AML-193 (cell line): Measurements from ENCODE around the gene SH3BP4.
"Not testable (repeated sequence)": the region's sequence is repeated elsewhere in the genome, so short reads cannot be mapped to it uniquely, and the experiment has no call there.

Experiments
- DNase-seq, 2 experiments: peaks; one replicate each; lab custom pipeline; 2025; lab: John Stamatoyannopoulos, UW

SH3BP4 gene

DNA sequence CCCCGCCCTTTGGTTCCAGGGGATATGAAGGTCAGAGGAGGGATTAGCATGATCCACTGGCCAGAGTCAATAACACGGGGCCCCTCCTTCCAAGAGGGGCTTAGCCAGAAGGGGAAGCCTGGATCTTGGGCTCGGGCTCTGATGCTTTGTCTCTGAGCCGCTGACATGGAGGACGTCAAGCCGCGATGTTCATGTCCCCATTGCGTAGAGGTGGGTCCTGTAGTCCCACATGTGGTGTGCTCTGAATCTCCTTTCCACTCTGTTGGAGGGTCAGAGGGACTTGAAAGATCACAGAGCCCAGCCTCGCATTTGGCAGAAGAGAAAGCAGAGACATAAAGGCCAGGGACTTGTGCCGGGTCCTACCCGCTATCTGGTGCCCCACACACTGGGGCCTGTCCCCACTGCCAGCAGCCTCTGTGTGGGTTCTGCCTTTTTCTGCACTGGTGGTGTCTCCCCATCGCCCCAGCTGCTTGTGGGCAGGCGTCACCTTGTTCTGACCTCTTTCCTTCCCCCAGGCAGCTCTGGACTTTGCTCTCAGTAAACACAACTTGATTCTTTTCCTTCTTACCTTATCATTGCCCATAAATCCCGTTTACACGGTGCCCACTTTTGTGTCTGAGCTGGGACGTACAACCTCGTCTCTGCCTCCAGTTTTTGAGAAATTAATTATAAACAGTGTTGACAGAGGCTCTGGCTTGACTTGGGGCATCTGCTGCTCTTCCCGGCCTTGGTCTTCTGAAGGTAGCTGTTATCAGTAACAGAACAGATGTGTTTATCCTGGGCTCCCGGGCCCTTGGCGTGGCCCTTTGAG is 48.8 kb downstream of the SH3BP4 start:
- no peak for DNase-seq

DNA sequence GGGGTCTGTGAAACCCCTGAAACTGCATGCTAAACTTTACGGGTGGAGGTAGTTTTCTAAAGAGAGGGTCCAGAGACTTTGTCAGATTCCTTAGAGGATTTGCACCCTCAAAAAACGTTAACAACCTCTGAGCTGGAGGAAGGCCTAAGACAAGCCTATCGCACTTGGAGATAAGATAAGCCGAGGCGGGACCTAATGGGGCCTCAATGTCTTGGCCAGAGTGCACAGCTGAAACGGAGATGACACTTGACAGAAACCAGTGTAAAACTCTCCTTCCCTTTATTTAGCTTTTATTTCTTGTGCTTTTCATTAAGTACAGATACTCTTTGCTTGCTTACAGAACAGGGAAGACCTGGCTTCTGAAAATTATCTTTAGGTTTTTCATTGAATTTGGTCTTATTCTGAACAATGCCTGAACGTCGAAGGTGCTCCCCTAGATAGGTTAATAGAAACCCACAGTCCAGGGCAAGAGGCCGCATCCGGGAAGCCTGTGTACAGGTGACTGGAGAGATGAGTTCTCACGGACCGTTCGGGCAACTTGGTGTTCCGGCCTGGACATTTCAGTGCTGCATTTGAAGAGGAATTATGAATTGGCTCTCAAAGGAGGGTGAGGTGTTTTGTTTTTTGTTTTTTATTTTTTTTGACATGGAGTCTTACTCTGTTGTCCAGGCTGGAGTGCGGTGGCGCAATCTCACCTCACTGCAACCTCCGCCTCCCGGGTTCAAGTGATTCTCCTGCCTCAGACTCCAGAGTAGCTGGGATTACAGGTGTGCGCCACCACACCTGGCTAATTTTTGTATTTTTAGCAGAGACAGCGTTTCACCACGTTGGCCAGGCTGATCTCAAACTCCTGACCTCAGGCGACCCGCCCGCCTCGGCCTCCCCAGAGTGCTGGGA is 49.7 kb downstream of the SH3BP4 start:
- no peak for DNase-seq

DNA sequence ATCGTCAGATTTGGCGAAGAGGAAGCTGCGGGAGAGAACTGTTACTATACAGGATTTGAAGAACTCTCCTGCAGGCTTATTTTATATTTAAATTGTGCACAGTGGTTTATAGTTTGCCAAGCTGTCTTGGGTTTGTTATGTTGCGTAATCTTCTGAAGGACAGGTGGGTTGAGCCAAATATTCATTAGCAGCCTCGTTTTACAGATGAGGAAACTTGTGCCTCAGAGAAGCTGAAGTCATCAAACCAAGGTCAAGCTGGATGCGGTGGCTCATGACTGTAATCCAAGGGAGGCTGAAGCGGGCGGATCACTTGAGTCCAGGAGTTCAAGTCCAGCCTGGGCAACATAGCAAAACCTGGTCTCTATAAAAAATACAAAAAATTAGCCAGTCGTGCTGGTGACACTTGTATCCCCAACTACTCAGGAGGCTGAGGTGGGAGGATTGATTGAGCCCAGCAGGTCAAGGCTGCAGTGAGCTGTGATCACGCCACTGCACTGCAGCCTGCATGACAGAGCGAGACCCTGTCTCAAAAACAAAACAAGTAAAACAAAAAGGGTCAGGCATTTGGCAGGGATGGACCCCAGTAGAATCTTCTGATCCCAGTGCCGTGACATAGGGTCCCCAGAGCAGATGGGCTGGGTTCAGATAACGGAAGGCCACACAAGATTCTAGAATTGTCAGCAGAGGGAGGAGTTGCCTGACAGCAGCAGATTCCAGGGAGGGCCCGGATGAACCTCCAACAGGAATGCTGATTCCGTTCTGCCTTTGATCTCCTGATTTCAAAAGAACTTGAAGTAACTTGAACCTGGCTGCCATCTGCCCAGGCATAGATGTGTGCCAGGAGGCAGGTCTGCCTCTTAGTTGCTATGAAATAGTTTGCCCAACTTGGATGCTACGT is 50.6 kb downstream of the SH3BP4 start:
- no peak for DNase-seq

DNA sequence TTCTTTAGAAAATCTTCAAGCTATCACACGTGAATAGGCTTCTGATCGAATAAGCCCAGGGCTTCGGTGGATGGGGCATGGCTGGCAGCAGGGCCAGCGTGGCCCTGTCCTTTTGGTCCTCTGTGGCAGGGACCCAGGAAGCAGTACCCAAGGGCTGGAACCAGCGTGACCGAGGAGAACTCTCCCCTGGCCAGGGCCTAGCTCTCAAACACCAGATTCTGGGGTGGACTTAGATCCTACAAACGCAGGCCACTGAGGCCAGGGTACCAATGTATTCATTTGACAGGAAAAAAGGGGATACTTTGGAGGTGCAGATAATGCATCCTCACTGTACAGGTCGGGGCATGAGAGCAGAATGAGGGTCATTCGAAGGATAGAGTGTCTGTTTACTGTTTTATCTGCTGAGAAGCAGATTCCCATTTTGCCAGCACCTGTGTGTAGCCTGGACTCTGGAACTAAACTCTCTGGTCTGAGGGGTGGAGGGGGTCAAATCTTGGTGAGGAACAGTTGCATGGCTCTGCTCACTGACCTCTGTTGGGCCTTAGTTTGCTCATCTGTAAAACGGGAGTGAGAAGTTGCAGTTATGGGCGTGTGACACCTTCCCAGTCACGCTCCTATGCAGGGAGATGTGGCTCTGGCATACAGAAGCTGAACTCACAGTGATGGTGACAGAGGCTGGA is 51.4 kb downstream of the SH3BP4 start:
- no peak for DNase-seq

DNA sequence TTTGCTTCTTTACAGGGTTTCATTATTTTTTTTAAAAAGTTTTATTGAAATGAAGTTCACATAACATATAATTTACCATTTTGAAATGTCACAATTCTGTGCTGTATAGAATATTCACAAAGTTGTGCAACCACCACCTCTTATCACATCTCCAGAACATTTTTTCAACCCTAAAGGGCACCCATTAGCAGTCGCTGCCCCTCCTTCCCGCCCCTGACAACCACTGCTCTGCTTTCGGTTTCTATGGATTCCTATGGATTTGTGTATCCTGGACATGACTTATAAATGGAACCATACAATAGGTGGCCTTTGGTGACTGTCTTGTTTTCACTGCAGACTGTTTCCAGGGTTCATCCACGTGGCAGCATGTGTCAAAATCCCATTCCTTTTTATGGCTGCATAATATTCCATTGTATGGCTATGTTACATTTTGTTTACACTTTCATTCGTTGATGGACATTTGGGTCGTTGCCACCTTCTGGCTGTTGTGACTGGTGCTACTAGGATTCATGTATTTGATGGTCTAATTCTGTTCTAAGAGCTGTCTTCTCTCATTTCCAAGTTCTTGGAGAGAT is 52.6 kb downstream of the SH3BP4 start:
- DNase-seq: no peak

DNA sequence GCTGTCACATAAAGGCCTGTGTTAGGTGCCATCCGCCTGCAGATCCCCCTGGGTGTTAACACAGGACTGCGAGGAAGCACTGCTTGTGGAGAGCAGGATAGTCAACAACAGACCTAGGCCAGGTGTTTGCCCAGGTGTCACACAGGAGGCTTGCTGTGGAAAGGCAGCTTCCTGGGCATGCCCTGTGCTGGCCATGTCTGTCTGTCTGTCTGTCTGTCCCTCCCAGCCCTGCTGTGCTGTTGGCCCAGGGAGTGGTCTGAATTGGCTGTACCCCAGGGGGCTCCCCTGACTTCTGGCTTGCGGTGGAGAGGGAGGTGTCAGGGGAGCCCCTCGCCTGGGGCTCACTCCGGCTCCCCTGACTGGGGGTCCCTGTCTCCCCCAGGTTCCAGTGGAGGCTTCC is 53.2 kb downstream of the SH3BP4 start:
- no peak for DNase-seq

DNA sequence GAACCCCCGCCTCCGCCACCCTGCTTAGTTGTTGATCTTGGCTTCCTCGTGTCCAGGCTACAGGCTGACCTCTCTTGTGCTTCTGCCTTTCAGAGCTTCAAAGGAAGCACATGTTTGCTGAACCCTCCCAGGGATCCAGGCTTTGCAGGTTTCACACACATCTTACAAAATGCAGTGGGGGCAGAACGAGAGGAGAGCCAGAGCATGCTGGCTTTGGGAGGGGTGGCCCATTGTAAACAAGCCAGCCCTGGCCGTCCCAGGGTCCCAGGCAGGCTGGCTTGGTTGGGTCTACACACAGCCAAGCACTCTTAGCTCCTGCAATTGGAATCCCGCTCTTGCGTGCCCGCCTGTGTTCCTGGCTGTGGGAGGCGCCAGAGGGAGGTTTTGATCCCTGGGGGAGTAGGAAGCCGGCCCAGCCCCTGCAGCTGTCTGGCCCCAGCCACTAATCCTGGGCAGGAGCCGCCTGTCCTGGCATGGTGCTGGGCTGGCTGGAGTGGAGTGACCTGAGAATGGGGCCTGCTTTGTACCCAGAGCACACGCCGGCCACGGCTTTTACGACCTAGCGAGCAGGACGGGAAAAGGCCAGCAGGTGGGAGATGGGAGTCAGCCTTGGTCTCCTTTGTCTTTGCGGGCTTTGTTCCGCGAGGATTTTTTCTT is 53.9 kb downstream of the SH3BP4 start:
- no peak for DNase-seq

DNA sequence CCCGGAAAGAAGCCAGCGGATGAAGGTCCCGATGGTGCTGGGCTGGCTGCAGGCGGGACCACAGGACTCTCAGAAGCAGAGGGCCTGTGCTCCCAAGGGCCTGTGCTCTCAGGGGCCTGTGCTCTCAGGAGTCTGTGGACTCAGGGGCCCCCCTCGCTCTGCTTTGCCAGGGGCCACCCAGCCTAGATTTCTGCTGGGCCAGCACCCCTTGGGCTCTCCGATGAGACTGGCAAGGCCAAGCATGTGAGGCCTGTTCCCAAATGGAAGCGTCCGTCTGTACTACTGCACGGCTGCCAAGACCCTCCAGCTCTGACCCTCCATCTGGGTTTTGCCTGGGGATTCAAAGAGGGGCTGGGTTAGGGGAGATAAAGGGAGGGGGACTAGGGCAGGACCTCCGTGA is 54.6 kb downstream of the SH3BP4 start:
- no peak for DNase-seq

DNA sequence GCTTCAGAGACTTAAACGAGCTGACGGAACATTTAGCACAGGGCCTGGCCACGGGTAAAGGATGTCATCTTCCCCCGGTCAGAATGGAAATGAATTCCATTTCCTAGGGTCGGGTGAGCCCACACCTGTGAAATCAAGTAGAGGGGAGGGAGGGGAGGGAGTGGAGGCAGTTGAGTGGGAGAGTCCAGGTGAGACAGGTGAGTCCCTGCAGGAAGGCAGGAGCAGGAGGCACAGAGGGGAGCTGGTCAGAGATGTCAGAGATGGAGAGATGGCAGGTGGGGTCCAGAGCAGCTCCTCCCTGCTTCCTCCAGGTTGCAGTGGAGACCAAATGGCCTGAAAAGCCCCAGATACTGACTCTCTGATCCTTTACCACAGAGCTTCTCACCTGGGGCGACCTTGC is 55.2 kb downstream of the SH3BP4 start:
- DNase-seq: no peak

DNA sequence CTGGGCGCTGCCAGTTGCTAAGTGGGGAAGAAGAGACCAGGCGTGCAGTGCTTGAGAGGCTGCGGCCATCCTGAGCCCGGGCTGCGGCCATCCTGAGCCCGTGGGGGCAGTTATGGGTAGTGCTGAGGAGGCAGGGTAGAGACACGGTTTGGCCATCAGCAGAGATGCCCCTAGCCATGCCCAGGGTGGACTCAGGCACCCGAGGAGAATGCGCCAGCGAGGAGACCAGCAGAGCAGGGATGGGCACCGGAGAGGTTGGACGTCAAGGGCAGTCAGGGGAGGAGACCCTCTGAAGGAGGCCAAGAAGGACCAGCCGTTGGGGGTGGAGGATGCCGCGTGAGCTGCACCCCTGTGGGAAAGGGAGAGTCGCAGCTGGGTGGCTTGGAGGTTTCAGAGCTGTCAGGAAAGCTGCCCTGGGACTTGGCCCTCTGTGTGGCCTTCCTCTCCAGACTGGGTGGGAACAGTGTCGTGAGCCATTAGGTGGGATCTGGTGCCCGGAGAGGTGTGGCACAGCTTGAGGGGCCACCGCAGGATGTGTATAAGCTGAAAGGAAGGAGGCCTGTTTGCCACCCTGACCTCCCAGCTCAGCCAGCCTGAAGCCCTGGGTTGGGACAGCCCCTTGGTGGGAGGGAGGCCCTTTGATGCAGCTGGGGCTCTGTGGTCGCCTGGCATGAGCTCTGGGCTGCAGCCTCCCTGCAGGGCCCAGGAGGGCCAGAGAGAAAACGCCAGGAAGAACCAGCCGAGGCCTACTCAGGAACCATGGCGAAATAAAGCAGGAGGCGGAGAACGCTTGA is 56.0 kb downstream of the SH3BP4 start:
- no peak for DNase-seq

DNA sequence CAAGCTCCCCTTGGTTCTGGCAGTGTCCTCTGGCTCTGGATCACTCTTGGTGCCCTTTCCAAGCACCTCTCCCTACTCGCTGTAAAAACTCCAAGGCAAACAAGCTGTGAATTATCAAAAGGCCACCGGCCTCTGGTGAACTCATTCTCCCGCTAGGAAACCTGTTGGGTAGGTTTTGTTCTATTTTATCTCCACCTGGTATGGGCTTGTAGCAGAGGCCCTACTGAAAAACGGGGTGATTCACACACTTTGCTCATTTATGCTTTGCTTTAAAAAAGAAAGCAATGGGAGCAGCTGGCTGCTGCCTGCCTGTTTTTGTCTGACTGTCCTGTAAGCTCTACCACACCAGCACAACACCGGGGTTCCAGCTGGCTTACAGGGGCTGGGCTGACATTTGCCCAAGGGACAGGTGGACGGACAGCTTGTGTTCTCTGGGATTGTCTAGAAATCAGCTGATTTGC is 56.8 kb downstream of the SH3BP4 start:
- no peak for DNase-seq

DNA sequence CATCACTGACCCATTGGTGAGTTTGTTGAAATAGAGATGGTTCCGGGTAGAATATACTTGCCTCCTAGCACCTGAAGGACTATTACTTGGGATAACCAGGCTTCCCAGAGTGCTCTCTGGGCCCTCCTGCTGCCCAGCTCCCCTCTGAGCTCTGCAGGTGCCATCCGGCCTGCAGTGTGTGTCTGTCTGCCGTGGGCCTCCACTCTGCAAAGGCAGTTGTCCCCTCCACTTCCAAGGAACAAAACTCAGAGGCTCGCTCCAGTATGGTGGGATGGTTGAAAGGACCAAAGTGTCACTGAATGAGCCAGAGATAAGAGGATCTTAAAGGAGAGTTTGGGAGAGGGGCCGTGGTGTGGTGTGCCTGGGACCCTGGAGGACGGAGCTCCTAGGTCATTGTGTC is 57.3 kb downstream of the SH3BP4 start:
- DNase-seq: no peak

DNA sequence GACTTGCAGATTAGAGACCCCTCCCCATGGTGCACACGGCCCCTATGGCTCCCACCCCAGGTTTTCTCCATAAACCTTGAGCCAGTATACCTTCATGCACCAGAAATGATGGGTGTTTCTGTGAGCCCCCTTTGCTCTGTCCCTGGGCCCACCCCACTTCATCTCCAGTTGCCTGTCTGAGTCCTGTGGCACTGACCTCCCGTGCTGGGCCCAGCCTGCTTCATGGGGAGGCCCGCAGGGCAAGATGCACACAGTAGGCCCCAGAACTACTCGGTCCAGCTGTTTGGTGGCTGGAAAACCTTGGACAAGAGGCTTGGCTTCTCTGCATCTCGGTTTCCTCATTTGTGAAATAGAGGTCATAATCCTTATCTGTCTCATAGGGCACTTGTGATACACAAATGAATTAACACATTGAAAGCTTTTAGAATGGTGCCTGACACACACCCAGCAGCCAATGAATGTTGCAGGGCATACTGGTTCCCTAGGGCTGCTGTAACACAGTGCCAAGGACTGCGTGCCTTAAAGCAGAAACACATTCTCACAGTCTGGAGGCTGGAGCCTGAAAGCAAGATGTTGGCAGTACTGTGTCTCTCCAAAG is 58.4 kb downstream of the SH3BP4 start:
- DNase-seq: no peak

DNA sequence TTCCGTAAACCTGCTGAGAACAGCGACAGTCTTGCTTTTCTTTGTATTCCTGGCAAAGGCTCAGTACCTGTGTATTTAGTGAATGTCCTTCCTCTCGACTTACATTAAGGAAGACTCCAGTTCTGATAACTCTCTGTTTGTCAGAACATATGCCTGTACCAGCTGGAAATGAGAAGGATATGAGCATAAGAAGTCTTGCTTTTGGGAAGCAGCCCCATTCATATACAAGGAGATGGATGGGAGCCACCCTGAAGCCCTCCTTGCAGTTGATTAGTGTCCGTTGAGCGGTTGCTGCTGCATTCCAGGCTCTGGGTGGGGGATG is 59.8 kb downstream of the SH3BP4 start:
- no peak for DNase-seq

DNA sequence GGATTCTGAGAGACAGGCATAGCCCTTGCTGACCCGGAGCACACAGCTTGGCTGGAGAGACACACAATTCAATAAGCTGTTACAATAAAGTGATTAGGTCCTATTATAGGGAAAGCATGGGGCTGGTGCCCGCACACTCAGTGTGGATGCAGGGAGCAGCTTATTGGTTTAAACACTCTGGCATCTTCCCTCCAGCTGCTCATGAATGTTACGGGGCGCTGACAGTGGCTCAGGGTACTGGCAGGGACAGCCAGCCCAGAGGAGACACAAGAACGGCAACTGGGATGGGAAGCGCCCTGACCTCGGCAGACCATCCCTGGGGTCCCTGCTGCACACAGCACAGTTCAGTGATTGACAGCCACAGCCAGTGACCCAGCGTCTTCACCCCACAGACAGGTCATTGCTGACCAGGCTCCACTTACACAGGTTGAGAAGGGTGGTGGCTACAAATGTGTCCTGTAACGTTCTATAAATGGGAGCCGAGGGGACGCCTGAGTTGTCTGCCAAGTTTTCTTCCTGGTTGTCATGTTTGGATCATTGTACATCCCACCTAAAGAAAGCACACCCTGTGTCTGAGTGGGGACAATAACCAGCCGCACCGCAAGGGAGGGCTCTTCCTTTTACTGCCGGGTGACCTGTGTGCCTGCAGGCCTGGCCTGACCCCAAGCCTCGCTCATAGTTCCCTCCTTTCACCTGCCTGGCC is 60.3 kb downstream of the SH3BP4 start:
- no peak for DNase-seq

DNA sequence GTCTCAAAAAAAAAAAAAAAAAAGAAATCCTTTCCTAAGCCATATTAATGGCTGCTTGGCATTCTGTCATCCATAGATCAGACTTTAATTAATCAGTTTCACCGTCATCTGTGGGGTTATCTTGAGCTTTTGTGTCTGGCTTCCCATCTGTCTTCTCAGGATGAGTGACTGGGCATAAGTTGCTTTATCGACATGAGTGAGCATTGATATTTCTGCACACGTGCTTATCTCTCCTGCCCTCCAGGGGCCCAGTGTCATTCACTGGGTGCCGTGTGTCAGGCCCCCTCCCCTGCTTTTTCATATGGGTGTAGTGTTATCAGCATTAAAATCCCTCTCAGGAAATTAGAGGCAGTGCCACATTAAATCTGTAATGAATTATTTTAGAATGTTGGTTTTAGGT is 65.6 kb downstream of the SH3BP4 start:
- no peak for DNase-seq

DNA sequence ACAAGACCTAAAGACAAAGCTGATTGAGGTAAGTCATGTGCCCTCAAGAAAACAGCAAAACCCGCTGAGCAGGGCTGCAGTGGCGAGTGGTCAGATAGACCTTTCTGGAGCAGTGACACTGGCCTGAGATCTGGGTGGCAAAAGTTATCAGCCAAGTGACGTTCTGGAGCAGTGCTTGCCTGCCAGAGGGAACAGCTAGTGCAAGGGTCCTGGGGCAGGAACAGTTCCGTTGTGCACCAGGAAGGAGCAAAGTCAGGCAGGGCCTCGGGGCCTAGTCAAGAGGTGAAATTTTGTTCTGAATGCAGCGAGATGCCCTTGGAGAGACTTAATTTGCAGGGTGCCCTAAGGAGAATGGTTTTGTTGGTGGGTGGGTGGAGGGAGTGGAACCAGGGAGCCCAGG is 67.0 kb downstream of the SH3BP4 start:
- DNase-seq: no peak

DNA sequence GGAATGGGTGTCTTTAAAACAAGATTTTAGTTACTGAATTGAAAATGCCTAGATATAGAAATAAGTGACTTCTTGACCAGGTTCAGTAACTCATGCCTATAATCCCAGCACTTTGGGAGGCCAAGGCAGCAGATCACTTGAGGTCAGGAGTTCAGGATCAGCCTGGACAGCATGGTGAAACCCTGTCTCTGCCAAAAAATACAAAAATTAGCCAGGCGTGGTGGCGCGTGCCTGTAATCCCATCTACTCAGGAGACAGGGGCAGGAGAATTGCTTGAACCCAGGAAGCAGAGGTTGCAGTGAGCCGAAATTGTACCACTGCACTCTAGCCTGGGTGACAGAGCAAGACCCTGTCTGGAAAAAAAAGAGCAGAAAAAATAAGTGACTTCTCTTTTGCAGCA is 68.3 kb downstream of the SH3BP4 start:
- not testable (repeated sequence) for DNase-seq

DNA sequence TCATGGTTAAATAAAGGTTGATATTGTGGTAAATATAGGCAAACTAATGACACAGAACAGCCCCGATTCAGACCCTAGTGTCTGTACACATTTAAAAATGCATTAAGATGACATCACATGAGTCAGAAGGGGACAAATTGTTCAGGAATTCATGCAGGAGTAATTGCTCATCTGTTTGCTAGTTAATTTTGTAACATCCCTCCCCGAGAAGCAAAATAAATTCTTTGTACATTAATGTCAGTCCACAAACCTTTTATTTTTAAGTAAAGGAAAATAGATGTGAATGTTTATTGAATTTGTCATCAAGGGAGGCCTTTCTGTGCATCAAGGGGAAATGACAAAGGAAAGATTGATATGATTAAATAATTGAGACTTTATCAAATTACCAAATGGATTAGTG is 69.9 kb downstream of the SH3BP4 start:
- no peak for DNase-seq
